Measurements from ENCODE around the gene BCAN.
"Not testable (repeated sequence)": the region's sequence is repeated elsewhere in the genome, so short reads cannot be mapped to it uniquely, and the experiment has no call there.

Gene BCAN, protein sequence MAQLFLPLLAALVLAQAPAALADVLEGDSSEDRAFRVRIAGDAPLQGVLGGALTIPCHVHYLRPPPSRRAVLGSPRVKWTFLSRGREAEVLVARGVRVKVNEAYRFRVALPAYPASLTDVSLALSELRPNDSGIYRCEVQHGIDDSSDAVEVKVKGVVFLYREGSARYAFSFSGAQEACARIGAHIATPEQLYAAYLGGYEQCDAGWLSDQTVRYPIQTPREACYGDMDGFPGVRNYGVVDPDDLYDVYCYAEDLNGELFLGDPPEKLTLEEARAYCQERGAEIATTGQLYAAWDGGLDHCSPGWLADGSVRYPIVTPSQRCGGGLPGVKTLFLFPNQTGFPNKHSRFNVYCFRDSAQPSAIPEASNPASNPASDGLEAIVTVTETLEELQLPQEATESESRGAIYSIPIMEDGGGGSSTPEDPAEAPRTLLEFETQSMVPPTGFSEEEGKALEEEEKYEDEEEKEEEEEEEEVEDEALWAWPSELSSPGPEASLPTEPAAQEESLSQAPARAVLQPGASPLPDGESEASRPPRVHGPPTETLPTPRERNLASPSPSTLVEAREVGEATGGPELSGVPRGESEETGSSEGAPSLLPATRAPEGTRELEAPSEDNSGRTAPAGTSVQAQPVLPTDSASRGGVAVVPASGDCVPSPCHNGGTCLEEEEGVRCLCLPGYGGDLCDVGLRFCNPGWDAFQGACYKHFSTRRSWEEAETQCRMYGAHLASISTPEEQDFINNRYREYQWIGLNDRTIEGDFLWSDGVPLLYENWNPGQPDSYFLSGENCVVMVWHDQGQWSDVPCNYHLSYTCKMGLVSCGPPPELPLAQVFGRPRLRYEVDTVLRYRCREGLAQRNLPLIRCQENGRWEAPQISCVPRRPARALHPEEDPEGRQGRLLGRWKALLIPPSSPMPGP

DNA sequence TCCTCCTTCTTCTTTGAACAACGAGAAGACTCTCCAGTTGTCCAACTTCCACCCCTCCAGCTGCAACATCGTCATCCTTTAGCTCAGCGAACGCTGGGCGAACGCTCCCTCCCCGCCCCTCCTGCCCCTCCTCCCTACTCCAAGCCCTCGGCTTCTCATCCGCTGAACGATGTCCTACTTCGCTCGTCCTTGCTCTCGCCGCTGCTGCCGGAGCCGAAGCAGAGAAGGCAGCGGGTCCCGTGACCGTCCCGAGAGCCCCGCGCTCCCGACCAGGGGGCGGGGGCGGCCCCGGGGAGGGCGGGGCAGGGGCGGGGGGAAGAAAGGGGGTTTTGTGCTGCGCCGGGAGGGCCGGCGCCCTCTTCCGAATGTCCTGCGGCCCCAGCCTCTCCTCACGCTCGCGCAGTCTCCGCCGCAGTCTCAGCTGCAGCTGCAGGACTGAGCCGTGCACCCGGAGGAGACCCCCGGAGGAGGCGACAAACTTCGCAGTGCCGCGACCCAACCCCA lies at the start of gene BCAN:
TSS of gene BCAN (plus strand) at position 357 of the 504 bp plus-strand sequence. CDS start 3,938 bp downstream, outside the sequence.
- peak; percentile 44 for DNase-seq (ENCODE audit: low read depth, low spot score)

DNA sequence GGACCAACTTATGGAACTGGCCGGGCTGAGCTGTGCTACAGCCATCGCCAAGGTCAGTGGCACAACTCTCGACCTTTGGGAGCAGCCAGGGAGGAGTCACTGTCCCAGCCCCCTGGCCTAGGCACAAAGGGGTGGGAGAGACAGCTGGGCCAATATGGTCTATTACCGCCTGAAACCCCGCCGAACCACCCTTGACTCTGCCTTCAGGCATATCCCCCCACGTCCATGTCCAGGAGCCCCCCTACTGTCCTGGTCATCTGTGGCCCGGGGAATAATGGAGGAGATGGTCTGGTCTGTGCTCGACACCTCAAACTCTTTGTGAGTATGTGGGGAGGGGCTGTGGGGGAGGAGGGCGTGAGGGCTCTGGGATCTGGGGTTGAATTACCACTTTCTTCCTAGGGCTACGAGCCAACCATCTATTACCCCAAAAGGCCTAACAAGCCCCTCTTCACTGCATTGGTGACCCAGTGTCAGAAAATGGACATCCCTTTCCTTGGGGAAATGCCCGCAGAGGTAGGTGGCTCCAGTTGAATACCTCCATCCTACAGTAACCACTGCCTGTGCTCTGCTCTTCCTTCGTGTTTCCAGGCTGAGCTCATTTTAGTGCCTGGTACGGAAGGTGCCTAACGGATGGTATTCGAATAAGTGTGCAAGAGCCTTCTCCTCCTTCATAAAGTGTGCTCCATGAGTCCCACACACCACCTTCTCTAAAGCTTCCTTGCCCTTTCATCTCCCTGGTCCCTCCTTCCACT lies 49.6 kb upstream of the BCAN start:
- no peak for DNase-seq (ENCODE audit: low read depth, low spot score)

DNA sequence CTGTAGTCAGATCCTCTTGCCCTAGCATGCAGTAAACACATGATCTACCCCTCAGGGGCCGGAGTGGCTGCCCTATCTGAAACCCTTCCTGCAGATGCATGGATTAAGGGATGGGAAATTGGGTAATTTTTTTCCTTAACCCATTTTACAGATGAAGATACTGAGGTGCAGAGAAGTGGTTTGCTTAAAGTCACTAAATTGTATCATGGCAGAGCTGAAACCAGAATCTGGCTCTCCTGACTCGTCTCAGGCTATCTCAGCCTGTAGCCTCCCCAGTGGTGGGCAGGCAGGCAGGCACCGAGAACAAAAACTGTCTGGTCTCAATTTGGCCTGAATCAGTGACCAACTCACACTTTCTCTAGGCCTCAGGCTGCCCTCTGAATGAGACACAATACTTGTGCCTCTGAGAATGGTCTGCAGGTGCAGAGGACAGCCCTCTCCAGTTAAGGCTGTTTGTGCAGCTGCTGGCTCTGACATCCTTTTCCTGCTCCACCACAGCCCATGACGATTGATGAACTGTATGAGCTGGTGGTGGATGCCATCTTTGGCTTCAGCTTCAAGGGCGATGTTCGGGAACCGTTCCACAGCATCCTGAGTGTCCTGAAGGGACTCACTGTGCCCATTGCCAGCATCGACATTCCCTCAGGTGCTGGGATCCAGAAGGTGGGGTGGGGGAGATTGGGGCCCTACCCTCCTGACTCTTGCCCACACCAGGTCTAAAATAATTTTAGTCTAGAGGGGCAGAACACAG lies 48.8 kb upstream of the BCAN start:
- DNase-seq (ENCODE audit: low read depth, low spot score), result no peak

DNA sequence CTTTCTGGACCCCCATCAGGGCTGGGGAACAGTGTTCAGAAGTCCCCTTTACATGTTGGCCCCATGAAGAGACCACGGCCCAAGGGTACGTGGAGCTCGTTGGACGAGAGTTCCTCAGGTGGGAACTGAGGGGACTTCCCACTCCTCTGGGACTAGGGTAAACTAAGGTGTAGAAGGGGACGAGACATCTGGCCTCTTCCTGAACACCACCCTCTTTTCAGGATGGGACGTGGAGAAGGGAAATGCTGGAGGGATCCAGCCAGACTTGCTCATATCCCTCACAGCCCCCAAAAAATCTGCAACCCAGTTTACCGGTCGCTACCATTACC lies 48.3 kb upstream of the BCAN start:
- no peak for DNase-seq (ENCODE audit: low read depth, low spot score)

DNA sequence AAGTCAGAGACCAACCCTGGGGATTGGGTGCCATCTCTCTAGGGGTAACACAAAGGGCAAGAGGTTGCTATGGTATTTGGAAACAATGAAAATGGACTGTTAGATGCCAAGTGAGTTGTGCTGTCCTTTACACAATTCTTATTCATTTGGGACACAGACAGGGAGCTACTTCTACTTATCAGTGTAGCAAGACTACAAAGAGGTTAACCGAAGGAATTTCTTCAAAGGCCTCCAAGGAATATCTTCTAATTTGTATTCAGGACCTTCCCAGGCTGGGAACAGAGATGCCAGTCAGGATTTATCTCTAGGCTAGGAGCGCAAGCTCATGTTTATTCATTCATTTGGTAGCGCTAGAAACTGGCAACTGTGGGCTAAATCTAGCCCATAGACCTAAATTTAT lies 47.7 kb upstream of the BCAN start:
- DNase-seq (ENCODE audit: low read depth, low spot score), result peak; percentile 45

DNA sequence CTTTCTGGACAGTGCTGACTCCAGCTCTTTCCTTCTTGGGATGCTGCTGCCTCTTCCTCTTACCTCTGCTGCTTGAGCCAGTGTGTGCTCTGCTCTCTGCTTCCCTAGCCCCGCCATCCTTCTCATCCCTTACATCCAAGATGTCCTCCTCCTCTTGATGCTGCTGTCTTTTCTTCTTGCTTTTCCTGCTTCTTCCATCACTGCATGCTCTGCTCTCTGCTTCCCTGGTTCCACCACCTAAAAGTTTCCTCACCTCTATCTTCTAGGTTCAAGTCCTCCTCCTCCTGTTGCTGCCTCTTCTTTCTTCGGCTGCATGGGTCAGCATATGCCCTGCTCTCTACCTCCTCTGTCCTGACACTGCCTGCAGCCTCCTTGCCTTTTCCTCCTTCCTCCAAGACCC lies 46.9 kb upstream of the BCAN start:
- no peak for DNase-seq (ENCODE audit: low read depth, low spot score)

DNA sequence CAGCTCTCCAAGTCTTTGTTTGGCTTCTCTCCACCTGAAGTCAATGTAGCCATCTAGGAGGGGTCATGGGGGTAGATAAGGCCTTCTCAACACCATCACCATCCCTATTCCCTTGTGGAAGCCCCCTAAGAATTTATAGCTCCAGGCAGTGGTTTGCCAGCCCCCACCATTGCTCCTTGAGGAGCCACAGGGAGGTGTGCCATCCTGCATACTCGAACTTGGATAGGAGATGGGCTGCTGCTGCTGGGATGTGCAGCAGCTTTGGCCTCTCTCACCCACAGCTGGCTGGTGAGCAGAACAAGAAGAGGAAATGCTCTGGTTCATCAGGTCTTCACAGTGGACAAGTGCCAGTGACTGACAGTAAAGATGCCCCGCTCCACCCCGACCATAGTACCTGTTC lies 45.5 kb upstream of the BCAN start:
- DNase-seq (ENCODE audit: low read depth, low spot score), result no peak

DNA sequence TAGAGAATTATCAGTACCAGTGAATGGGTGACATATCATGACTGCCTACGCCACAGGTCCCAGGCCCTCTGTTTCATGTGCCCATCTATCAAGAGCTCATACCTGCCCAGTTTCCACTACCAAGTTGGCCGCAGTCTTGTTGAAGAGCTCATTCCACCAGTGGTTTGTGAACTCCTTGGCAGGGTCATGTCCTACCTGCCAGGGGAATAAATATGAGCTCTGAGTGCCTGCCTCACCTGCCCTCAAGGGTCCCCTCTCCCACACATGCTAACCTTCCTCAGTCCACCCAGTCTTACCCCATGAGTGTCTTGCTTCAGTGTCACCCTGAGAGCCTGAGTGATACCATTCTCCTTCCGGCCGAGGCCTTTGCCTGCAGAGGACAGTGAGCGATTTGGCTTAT lies 43.8 kb upstream of the BCAN start:
- DNase-seq (ENCODE audit: low read depth, low spot score), result no peak

DNA sequence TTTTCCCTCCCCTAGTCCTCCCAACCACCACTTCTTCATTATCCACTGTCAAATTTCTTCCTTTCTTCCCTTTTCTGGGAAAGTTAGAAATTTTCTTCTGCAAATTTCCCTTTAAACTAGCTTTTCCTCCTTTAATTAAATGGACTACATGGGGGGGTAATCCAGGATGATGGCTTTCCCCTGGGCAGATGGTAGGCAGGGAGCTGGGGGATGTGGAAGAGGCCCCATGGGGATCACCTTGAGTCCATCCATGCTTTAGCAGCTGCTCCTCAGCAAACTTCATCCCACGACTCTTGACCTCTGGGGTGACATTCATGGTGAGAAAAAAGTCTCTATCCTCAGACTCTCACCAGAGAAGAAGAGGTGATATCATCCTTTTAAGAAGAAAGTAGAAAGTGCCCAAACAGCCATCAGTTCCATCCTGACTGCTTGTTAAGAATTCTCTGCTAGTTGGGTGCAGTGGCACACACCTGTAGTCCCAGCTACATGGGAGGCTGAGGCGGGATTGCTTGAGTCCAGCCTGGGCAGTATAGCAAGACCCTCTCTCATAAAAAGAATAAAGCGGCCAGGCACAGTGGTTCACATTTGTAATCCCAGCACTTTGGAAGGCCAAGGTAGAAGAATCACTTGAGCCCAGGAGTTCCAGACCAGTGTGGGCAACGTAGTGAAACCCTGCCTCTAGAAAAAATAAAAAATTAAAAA lies 43.0 kb upstream of the BCAN start:
- no peak for DNase-seq (ENCODE audit: low read depth, low spot score)

DNA sequence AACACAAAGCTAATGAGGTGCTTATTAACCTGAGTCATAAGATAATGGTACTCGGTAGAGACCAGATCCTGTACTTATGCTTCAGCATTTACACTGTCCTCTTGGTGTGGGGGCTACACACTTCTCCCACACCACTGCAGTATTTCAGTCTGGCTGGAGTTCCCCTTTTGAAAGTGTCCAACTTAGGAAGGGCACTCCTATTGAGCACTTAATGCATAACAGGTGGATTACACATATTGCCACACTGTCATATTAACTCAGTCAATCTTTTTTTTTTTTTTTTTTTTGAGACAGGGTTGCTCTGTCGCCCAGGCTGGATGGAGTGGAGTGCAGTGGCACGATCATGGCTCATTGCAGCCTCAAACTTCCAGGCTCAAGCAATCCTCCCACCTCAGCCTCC lies 42.1 kb upstream of the BCAN start:
- DNase-seq (ENCODE audit: low read depth, low spot score), result no peak

DNA sequence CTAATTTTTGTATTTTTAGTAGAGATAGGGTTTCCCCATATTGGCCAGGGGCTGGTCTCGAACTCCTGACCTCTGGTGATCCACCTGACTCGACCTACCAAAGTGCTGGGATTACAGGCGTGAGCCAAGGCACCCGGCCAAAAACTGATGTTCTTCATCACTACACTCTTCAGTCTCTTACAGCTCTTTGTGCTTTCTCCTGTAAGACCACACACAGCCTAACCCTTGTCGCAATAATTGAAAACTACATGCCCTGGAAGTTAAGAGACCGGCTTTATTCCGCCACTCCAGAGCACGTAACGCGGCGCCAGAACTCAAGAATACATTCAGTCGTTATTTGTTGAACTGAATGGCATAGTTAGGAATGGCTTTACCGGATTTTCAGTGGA lies 41.2 kb upstream of the BCAN start:
- no peak for DNase-seq (ENCODE audit: low read depth, low spot score)

DNA sequence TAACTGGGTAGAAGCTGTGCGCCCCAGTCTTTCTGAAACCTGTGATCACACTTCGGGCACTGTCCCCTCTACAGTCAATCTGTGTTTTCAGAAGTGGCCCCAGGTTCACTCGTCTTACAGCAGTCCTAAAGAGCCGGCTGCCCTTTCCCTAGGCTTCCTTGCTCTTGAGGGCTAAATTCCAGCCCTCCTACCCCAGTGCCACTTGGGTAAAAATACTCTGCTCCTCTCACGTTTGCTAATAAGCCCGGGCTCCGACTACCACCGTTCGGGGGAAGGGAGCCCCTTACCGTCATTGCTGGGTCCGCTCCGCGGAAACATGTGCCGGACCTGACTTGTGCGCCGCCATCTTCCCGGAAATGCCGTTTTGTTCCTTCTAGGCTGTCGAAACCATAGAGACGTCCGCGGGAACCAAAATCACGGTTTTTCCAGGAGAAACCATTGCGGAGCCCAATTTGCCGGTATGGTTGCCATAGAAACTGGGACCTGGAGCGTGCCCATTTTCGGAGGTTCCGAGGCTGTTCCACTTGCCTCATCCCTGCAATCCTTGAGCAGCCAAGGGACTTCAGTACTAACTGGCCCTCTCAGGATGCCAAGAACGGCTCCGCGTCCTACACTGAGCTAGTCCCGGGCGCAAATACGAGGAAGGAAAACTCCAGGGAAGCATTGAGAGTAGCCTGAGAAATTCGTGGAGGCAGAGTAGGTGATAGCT lies 40.6 kb upstream of the BCAN start, which contains the start of gene GPATCH4:
TSS of gene GPATCH4 (minus strand) at position 358 of the 709 bp plus-strand sequence.
- peak; percentile 95 for DNase-seq (ENCODE audit: low read depth, low spot score)

DNA sequence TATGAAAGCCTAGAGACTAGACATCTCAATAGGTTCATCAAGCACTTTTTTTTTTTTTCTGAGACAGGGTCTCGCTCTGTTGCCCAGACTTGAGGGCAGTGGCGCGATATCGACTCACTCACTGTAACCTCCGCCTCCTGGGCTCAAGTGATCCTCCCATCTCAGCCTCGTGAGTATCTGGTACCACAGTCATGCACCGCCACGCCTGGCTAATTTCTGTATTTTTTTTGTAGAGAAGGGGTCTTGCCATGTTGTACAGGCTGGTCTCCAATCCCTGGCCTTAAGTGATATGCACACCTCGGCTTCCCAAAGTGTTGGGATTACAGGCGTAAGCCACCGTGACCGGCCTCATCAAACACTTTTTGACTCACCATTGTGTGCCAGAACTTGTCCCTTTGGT lies 40.0 kb upstream of the BCAN start:
- DNase-seq (ENCODE audit: low read depth, low spot score), result no peak

DNA sequence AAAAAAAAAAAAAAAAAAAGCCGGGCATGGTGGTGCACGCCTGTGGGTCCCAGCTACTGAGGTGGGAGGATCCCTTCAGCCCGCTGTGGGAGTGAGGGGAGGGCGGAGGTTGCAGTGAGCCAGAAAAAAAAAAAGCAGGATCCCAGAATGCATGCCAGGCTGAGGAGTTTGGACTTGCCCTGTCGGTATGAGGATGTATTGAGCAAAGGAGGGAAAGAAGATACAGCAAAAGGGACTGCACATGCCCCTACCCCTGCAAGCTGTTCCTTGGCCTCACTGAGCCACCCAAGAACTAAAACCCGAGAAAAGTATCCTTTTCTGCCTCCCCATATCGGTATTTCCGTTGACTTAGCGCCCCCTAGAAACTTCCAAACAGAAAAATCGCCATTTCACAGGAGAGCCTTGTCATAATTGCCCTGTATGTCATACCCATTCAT lies 39.3 kb upstream of the BCAN start:
- no peak for DNase-seq (ENCODE audit: low read depth, low spot score)

DNA sequence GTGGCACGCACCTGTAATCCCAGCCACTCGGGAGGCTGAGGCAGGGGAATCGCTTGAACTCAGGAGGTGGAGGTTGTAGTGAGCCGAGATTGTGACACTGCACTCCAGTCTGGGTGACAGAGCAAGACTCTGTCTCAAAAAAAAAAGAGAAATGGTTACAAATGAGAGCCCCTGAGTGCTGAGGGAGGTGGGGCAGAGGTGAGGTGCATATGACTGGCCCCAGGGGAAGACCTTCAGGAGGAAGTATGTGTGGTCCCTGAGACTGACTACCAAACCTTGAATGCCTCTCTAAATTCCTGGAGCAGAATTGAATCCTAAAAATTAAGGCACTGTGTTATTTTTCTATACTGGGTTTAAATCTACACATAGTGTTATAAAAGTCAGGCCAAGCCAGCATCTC lies 34.6 kb upstream of the BCAN start:
- not testable (repeated sequence) for DNase-seq (ENCODE audit: low read depth, low spot score)

DNA sequence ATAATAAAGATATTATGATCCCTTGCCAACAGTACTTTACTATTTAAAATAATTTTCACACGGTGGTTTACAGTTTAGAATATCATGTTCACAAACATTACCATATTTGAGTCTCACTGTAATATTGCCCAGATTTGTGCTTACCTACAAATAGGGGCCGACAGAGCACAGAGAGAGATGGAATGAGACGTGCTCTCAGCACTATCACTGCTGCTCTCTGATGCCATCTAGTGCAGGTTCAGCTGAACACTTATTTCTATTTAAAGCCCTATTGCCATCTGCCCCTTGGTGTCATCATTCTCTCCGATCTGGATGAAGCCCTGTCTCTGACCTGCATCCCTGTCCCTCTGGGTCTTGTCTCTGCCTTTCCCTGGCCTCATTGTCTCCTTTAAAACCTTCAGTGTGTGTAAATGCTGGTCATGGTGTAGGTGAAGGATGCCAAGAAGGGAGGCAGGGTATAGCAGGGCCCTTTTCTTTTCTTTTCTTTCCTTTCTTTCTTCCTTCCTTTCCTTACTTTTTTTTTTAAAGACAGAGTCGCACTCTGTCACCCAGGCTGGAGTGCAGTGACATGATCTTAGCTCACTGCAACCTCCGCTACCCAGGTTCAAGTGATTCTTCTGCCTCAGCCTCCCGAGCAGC lies 33.8 kb upstream of the BCAN start:
- DNase-seq (ENCODE audit: low read depth, low spot score), result peak; percentile 78

DNA sequence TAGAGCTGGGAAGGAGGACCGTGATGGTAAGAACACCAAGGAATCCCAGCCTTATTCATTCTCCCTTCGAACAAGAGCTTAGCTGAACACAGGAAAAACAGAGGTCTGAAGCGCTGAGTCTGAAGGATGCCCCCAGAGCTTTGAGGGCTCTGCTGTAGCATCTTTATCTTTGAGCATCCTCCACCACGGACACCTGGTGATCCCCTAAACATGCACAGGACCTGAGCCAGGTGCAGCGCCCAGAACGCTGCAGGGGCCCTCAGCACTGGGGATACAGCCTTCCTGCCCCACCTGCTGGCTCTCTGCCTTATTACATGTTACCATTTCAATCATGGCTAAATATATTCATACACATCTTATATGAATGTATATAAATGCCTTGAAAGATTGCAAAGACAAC lies 32.9 kb upstream of the BCAN start:
- peak; percentile 33 for DNase-seq (ENCODE audit: low read depth, low spot score)

DNA sequence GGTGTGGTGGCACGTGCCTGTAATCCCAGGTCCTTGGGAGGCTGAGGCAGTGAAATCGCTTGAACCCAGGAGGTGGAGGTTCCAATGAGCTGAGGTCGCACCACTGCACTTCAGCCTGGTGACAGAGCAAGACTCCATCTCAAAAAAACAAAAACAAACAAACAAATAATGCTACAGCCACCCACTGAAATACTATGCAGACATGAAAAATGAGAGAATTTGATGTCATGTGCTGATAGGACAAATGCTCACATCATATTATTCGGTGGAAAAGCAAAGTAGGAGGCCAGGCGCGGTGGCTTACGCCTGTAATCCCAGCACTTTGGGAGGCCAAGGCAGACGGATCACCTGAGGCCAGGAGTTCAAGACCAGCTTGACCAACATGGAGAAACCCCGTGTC lies 31.8 kb upstream of the BCAN start:
- not testable (repeated sequence) for DNase-seq (ENCODE audit: low read depth, low spot score)

DNA sequence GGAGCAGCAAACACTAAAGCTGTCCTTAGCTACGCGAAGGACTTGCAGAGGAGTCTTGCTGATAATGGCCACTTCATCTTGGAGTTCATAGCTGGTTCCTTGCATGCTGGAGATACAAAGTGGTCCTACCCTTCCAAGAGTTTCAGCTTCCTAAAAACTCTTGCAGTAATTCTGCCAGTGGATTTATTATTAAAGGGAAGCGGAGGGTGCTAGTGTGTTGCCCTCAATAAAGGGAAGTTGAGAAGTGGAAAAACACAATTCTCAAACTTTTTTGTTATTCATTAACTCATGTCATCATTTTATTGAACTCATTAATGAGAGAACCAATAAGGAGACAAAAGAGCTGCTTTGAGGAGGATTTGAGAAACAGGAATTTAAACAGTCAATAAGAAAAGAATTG lies 29.3 kb upstream of the BCAN start:
- DNase-seq (ENCODE audit: low read depth, low spot score), result no peak

Measured in astrocyte of the hippocampus (primary cell).